Mammary epithelial cell (primary cell): ENCODE measurements around the gene ADGRD1.

Experiments used
- CTCF ChIP-seq, 2 donors: IDR thresholded peaks in 1 of 2; conservative IDR thresholded peaks in 1 of 2; 2 replicates each; pipeline ENCODE4 v1.5.1; 2011 to 2012; ENCODE audit warnings: inconsistent platforms in 2 of 2, low read length in 2 of 2, mild to moderate bottlenecking in 2 of 2, control low read depth in 1 of 2, low read depth in 1 of 2; ENCODE audit not compliant: insufficient read depth in 1 of 2; ENCODE audit errors: extremely low read depth in 1 of 2
- EZH2 ChIP-seq: IDR thresholded peaks from 2 replicates; pipeline ENCODE4 v1.6.1; 2012; ENCODE audit warnings: low read length, inconsistent platforms, borderline replicate concordance

GRCh38 chr12:130919086-130919485, 34.6 kb upstream of the ADGRD1 start:
- TF ChIP-seq CTCF (conservative IDR thresholded peaks at IDR 0.05 in 1 of 2, IDR thresholded peaks at IDR 0.05 in 1 of 2; ENCODE audit: extremely low read depth in 1 of 2, insufficient read depth in 1 of 2, low read depth in 1 of 2, low read length in 2 of 2), result no peak
- TF ChIP-seq EZH2, result no peak
